D341Med (cell line): Measurements from ENCODE around the gene JADE2.
A peak's percentile ranks its signal among the peaks of the same experiment; 100 is the strongest.
"Not testable (repeated sequence)": the region's sequence is repeated elsewhere in the genome, so short reads cannot be mapped to it uniquely, and the experiment has no call there.

Experiments used
- DNase-seq: peaks from one replicate; pipeline ENCODE4 v3.0.0; 2012; ENCODE audit warnings: low spot score

Gene JADE2

GRCh38 chr5:134524826-134525682 lies at the start of gene JADE2:
Gene JADE2, plus strand, starts transcription at chr5:134525670. Its CDS starts 10,188 bp downstream, at chr5:134535858.
- peak; percentile 84 for DNase-seq

GRCh38 chr5:134477462-134478245 lies 47.8 kb upstream of the JADE2 start:
- no peak for DNase-seq

- no peak for DNase-seq
Measured at GRCh38 chr5:134479839-134480238, 45.6 kb upstream of the JADE2 start.

GRCh38 chr5:134489227-134489944 lies 36.1 kb upstream of the JADE2 start:
- no peak for DNase-seq

GRCh38 chr5:134490255-134490924 lies 35.1 kb upstream of the JADE2 start:
- DNase-seq: no peak

GRCh38 chr5:134490925-134491271 lies 34.6 kb upstream of the JADE2 start:
- DNase-seq: no peak

GRCh38 chr5:134491841-134492442 lies 33.5 kb upstream of the JADE2 start:
- no peak for DNase-seq

GRCh38 chr5:134492568-134492967 lies 32.9 kb upstream of the JADE2 start:
- DNase-seq: no peak

- DNase-seq: no peak
Measured at GRCh38 chr5:134493461-134494055, 31.9 kb upstream of the JADE2 start.

GRCh38 chr5:134494780-134495179 lies 30.7 kb upstream of the JADE2 start:
- DNase-seq: no peak

- not testable (repeated sequence) for DNase-seq
Measured at GRCh38 chr5:134499905-134500304, 25.6 kb upstream of the JADE2 start.

GRCh38 chr5:134500699-134501430 lies 24.6 kb upstream of the JADE2 start:
- no peak for DNase-seq

- no peak for DNase-seq
Measured at GRCh38 chr5:134502259-134502658, 23.2 kb upstream of the JADE2 start.

GRCh38 chr5:134503088-134503936 lies 22.2 kb upstream of the JADE2 start:
- no peak for DNase-seq

- DNase-seq: no peak
Measured at GRCh38 chr5:134503937-134504437, 21.5 kb upstream of the JADE2 start.

- no peak for DNase-seq
Measured at GRCh38 chr5:134504629-134505300, 20.7 kb upstream of the JADE2 start.

GRCh38 chr5:134506054-134507039 lies 19.1 kb upstream of the JADE2 start:
- no peak for DNase-seq
